Thyroid gland (tissue), 4 donors: ENCODE data around the gene CDH4.

Source experiments
- CTCF ChIP-seq, 6 experiments: fragments of 200-600 bp in 3 of 6; fragments of 450-650 bp in 3 of 6; sonication (generic) in 3 of 6; IDR thresholded peaks; one replicate each; pipeline ENCODE4 v1.5.1; 2016 to 2019; ENCODE audit warnings: antibody characterized with exemption in 6 of 6, mild to moderate bottlenecking in 2 of 6, inconsistent platforms in 1 of 6, moderate library complexity in 1 of 6
- POLR2A ChIP-seq, 2 donors: fragments of 450-650 bp; IDR thresholded peaks; one replicate each; pipeline ENCODE4 v1.6.1; 2017; ENCODE audit warnings: antibody characterized with exemption in 2 of 2, mild to moderate bottlenecking in 2 of 2, moderate library complexity in 1 of 2

- TF ChIP-seq POLR2A (IDR thresholded peaks at IDR 0.05) = no peak
- TF ChIP-seq CTCF (IDR thresholded peaks at IDR 0.05) = no peak
Observed at GRCh38 chr20:61278296-61278695, 26.2 kb downstream of the CDH4 start.
